AG09309 (cell line): Measurements from ENCODE around the gene ICAM4.

Source experiments
- DNase-seq: peaks from one replicate; pipeline ENCODE4 v3.0.0-alpha.2; 2010; ENCODE audit warnings: low read depth
- H3K4me3 ChIP-seq: 2 replicates; pipeline ENCODE4 v1.5.1; 2011; ENCODE audit warnings: mild to moderate bottlenecking, low read depth, low read length, moderate library complexity; ENCODE audit not compliant: control insufficient read depth
- TF ChIP-seq, protein P1 (sequence below): IDR thresholded peaks from 2 replicates; pipeline ENCODE4 v1.5.1; 2011; ENCODE audit warnings: mild to moderate bottlenecking, low read depth, low read length, inconsistent platforms; ENCODE audit not compliant: insufficient read depth, control insufficient read depth; ENCODE audit errors: missing control alignments

Gene ICAM4

DNA sequence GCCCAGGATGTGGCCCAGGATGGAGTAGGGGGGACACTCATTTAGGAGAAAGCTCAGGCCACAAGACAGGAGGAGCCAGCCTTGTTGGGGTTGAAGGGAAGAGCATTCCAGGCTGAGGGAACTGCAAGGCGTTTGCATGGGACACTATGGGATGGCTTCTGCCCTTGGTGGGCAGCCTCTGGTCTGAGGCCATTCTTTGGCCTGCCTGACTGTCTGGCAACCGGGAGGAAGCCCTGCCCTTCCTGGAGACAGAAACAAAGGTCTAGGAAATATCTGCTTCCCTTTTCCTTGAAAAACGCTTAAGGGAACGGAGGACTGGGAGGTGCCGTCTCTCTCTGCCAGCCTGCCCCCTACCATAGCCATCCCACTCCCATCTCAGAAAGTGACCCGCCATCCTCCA is 18.7 kb upstream of the ICAM4 start:
- DNase-seq = no peak
- TF ChIP-seq, protein P1, sequence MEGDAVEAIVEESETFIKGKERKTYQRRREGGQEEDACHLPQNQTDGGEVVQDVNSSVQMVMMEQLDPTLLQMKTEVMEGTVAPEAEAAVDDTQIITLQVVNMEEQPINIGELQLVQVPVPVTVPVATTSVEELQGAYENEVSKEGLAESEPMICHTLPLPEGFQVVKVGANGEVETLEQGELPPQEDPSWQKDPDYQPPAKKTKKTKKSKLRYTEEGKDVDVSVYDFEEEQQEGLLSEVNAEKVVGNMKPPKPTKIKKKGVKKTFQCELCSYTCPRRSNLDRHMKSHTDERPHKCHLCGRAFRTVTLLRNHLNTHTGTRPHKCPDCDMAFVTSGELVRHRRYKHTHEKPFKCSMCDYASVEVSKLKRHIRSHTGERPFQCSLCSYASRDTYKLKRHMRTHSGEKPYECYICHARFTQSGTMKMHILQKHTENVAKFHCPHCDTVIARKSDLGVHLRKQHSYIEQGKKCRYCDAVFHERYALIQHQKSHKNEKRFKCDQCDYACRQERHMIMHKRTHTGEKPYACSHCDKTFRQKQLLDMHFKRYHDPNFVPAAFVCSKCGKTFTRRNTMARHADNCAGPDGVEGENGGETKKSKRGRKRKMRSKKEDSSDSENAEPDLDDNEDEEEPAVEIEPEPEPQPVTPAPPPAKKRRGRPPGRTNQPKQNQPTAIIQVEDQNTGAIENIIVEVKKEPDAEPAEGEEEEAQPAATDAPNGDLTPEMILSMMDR = no peak
- H3K4me3 ChIP-seq = no peak overlapping the region

DNA sequence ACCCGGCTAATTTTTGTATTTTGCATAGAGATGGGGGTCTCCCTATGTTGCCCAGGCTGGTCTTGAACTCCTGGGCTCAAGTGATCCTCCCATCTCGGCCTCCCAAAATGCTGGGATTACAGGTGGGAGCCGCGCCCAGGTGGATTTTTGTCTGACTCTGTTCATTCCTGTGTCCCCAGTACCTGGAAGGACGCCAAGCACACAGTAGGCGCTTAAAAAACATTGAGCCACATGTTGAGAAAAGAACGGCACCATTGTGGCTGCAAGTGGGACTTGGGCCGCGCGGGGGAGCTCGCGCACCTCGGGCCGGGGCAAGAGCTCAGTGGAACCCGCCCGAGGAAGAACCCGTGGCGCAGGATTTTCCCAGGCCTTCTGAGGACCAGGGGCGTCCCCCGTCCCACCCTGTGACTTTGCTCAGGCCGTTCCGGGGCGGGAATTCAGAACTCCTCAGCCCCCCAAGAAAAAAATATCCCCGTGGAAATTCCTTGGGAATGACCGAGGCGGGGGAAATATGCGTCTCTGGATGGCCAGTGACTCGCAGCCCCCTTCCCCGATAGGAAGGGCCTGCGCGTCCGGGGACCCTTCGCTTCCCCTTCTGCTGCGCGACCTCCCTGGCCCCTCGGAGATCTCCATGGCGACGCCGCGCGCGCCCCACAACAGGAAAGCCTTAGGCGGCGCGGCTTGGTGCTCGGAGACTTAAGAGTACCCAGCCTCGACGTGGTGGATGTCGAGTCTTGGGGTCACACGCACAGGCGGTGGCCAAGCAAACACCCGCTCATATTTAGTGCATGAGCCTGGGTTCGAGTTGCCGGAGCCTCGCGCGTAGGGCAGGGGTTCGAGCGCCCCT is 17.2 kb upstream of the ICAM4 start:
- no peak for DNase-seq
- H3K4me3 ChIP-seq = peak overlapping the region; percentile 28
- TF ChIP-seq, protein P1 = peak; percentile 97

DNA sequence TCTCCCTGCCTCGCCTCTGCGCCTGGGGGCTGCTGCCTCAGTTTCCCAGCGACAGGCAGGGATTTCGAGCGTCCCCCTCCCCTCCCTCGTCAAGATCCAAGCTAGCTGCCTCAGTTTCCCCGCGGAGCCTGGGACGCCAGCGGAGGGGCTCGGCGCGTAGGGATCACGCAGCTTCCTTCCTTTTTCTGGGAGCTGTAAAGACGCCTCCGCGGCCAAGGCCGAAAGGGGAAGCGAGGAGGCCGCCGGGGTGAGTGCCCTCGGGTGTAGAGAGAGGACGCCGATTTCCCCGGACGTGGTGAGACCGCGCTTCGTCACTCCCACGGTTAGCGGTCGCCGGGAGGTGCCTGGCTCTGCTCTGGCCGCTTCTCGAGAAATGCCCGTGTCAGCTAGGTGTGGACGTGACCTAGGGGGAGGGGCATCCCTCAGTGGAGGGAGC is 16.6 kb upstream of the ICAM4 start:
- peak overlapping the region; percentile 28 for H3K4me3 ChIP-seq
- no peak for DNase-seq
- TF ChIP-seq, protein P1 = no peak

DNA sequence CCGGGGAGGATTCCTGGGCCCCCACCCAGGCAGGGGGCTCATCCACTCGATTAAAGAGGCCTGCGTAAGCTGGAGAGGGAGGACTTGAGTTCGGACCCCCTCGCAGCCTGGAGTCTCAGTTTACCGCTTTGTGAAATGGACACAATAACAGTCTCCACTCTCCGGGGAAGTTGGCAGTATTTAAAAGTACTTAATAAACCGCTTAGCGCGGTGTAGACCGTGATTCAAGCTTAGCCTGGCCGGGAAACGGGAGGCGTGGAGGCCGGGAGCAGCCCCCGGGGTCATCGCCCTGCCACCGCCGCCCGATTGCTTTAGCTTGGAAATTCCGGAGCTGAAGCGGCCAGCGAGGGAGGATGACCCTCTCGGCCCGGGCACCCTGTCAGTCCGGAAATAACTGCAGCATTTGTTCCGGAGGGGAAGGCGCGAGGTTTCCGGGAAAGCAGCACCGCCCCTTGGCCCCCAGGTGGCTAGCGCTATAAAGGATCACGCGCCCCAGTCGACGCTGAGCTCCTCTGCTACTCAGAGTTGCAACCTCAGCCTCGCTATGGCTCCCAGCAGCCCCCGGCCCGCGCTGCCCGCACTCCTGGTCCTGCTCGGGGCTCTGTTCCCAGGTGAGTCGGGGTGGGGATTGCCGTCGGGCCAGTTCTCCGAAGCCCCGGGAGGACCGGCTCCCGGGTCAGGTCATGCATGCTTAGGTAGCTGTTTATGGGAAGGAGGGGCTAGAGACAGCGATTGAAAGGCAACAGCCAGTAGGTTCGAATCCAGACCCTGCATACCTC is 15.9 kb upstream of the ICAM4 start, which contains the start of gene ICAM1:
Gene ICAM1 (plus strand): TSS at position 505 of the 779 bp plus-strand sequence. CDS start 40 bp downstream, at position 545.
- no peak for DNase-seq
- peak within 1 kb of the TSS; percentile 44 for H3K4me3 ChIP-seq
- TF ChIP-seq, protein P1 = no peak

DNA sequence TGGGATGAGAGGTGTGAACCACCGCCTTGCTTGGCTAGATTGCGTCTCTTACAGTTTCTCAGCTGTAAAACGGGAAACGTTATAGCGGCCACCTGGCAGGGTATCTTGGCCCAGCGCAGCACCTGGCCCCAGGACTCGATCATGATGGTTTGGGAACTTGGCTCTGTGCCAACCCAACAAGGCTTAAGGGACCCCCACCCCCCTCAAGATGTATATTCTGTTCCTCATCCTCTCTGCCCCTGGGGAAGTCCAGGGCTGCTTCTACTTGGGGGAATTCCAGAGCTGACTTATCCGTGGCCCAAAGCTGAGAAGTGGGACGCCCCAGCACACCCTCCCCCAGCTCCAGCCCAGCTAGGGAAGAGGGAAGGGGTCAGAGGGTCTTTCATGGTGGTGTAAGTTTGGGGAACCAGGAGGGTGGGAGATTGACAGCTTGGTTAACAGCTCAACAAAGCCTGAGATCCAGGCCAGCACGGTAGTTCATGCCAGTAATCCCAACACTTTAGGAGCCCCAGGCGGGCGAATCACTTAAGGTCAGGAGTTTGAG is 15.1 kb upstream of the ICAM4 start:
- H3K4me3 ChIP-seq = peak overlapping the region; percentile 44
- DNase-seq = no peak
- TF ChIP-seq, protein P1 = no peak

DNA sequence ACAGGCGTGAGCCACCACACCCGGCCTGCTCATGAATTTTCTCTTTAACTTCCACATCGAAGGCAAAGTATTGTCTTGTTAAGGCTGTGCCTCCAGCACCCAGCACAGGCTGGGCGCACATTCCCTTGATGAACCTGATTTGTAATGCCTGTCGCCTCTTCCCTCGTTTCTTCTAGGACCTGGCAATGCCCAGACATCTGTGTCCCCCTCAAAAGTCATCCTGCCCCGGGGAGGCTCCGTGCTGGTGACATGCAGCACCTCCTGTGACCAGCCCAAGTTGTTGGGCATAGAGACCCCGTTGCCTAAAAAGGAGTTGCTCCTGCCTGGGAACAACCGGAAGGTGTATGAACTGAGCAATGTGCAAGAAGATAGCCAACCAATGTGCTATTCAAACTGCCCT is 12.2 kb upstream of the ICAM4 start:
- DNase-seq = no peak
- H3K4me3 ChIP-seq = no peak overlapping the region
- TF ChIP-seq, protein P1 = no peak
